Measurements from ENCODE around the gene ATXN7.

GRCh38 chr3:63909431-63909830 lies 45.8 kb downstream of the ATXN7 start:
- TF ChIP-seq CTCF (conservative IDR thresholded peaks at IDR 0.05 in 1 of 2, IDR thresholded peaks at IDR 0.05 in 1 of 2; ENCODE audit: extremely low read depth in 1 of 2, insufficient read depth in 1 of 2, low read depth in 1 of 2, low read length in 2 of 2) (no peak), EZH2 (IDR thresholded peaks at IDR 0.05; ENCODE audit: borderline replicate concordance, low read length) (no peak)

All from mammary epithelial cell (primary cell).